Measurements from ENCODE around the gene RPS24.

RPS24 gene

GRCh38 chr10:78078539-78079330 lies 45.1 kb downstream of the RPS24 start:
- no peak for DNase-seq
- no peak overlapping the region for H3K9ac ChIP-seq (ENCODE audit: low read length)
- H4K20me1 ChIP-seq (ENCODE audit: insufficient read depth, low read length) = no peaks in the 10 kb centered on the region
- H3K4me1 ChIP-seq (ENCODE audit: low read length) = no peaks in the 10 kb centered on the region
- no peaks in the 10 kb centered on the region for H3F3A ChIP-seq (ENCODE audit: insufficient read depth, low read length)
- no peaks in the 10 kb centered on the region for H3K9me3 ChIP-seq (replicated peaks; ENCODE audit: insufficient read depth, low read length)
- no peaks in the 10 kb centered on the region for H3K79me2 ChIP-seq (ENCODE audit: low read length)
- H3K27ac ChIP-seq (ENCODE audit: low read length) = no peak overlapping the region
- H3K4me2 ChIP-seq (ENCODE audit: low read depth, low read length) = no peak overlapping the region
- TF ChIP-seq EZH2phosphoT487 (IDR thresholded peaks at IDR 0.05; ENCODE audit: low read length) = no peak
- no peak overlapping the region for H2AFZ ChIP-seq (ENCODE audit: low read length)
- no peaks in the 10 kb centered on the region for H3K36me3 ChIP-seq (replicated peaks; ENCODE audit: insufficient read depth, low read length)
- H3K27me3 ChIP-seq (replicated peaks; ENCODE audit: insufficient read depth, low read length) = no peaks in the 10 kb centered on the region
- H3K9me2 ChIP-seq (replicated peaks; ENCODE audit: insufficient read depth, low read length) = no peaks in the 10 kb centered on the region
- H3K4me3 ChIP-seq (ENCODE audit: low read length) = no peak overlapping the region

DNA sequence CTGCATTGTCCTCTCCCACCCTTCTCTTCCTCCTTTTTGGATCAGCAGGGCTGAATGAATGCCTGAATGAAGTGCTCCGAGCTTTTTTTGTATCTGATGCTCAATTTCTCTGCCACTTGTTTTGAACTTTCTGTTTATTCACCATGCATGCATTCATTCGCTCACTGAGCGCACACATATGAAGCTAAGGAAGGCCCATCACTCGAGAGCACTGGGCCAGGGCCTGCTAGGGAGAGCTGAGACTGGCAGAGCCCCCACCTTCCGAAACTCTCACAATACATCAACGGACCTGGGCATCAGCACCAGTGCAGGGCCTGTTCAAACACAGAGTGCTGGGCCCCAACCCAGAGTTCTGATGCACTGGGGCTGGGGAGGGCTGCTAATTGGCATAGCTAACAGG lies 45.7 kb downstream of the RPS24 start:
- Histone ChIP-seq H3K9me2 (replicated peaks; ENCODE audit: insufficient read depth, low read length) (no peaks in the 10 kb centered on the region), H3K27ac (ENCODE audit: low read length) (no peak overlapping the region), H3K9ac (ENCODE audit: low read length) (no peak overlapping the region), H3K9me3 (replicated peaks; ENCODE audit: insufficient read depth, low read length) (no peaks in the 10 kb centered on the region), H4K20me1 (ENCODE audit: insufficient read depth, low read length) (no peaks in the 10 kb centered on the region), H3K79me2 (ENCODE audit: low read length) (no peaks in the 10 kb centered on the region), H2AFZ (ENCODE audit: low read length) (no peak overlapping the region), H3K36me3 (replicated peaks; ENCODE audit: insufficient read depth, low read length) (no peaks in the 10 kb centered on the region), H3K4me1 (ENCODE audit: low read length) (no peaks in the 10 kb centered on the region), H3F3A (ENCODE audit: insufficient read depth, low read length) (no peaks in the 10 kb centered on the region), H3K4me2 (ENCODE audit: low read depth, low read length) (no peak overlapping the region), H3K4me3 (ENCODE audit: low read length) (no peak overlapping the region), H3K27me3 (replicated peaks; ENCODE audit: insufficient read depth, low read length) (no peaks in the 10 kb centered on the region)
- TF ChIP-seq EZH2 (optimal IDR thresholded peaks at IDR 0.05; ENCODE audit: low read depth, low read length) (no peak), EZH2phosphoT487 (IDR thresholded peaks at IDR 0.05; ENCODE audit: low read length) (no peak), CTCF (IDR thresholded peaks at IDR 0.05; ENCODE audit: low read length) (no peak)
- DNase-seq = no peak

DNA sequence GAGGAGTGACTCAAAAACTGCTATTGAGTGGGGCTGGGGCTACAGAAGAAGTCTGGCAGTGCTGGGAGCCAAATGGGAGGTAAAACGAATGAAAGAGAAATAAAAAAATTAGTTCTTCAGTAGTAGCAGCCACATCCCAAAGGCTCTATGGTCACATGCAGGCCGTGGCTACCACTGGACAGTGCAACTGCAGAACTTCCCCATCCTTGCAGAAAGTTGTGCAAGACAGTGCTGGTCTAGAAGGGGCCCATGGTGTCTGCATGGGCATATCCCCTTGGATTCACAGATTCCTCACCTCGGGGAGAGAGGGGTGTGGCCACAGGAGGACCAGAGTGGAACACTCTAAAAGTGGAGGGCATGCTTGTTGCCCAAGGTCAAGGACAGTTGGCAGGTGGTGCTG lies 47.6 kb downstream of the RPS24 start:
- Histone ChIP-seq H4K20me1 (ENCODE audit: insufficient read depth, low read length) (no peaks in the 10 kb centered on the region), H3K36me3 (replicated peaks; ENCODE audit: insufficient read depth, low read length) (no peaks in the 10 kb centered on the region), H3K9me3 (replicated peaks; ENCODE audit: insufficient read depth, low read length) (no peaks in the 10 kb centered on the region), H3K27me3 (replicated peaks; ENCODE audit: insufficient read depth, low read length) (no peaks in the 10 kb centered on the region), H2AFZ (ENCODE audit: low read length) (no peak overlapping the region), H3K4me2 (ENCODE audit: low read depth, low read length) (no peak overlapping the region), H3F3A (ENCODE audit: insufficient read depth, low read length) (no peaks in the 10 kb centered on the region), H3K79me2 (ENCODE audit: low read length) (no peaks in the 10 kb centered on the region), H3K9me2 (replicated peaks; ENCODE audit: insufficient read depth, low read length) (no peaks in the 10 kb centered on the region), H3K9ac (ENCODE audit: low read length) (no peak overlapping the region), H3K4me1 (ENCODE audit: low read length) (no peaks in the 10 kb centered on the region), H3K4me3 (ENCODE audit: low read length) (no peak overlapping the region), H3K27ac (ENCODE audit: low read length) (no peak overlapping the region)
- DNase-seq = no peak
- TF ChIP-seq EZH2phosphoT487 (IDR thresholded peaks at IDR 0.05; ENCODE audit: low read length) (no peak), CTCF (IDR thresholded peaks at IDR 0.05; ENCODE audit: low read length) (no peak), EZH2 (optimal IDR thresholded peaks at IDR 0.05; ENCODE audit: low read depth, low read length) (no peak)

- no peaks in the 10 kb centered on the region for H3K9me3 ChIP-seq (replicated peaks; ENCODE audit: insufficient read depth, low read length)
Observed at GRCh38 chr10:78082636-78083035, 49.0 kb downstream of the RPS24 start.

More at GRCh38 chr10:78082636-78083035, 49.0 kb downstream of the RPS24 start:
- TF ChIP-seq EZH2 (optimal IDR thresholded peaks at IDR 0.05; ENCODE audit: low read depth, low read length) (no peak), EZH2phosphoT487 (IDR thresholded peaks at IDR 0.05; ENCODE audit: low read length) (no peak), CTCF (IDR thresholded peaks at IDR 0.05; ENCODE audit: low read length) (no peak)
- Histone ChIP-seq H3K79me2 (ENCODE audit: low read length) (no peaks in the 10 kb centered on the region), H3K36me3 (replicated peaks; ENCODE audit: insufficient read depth, low read length) (no peaks in the 10 kb centered on the region), H3K27me3 (replicated peaks; ENCODE audit: insufficient read depth, low read length) (no peaks in the 10 kb centered on the region), H3K9me2 (replicated peaks; ENCODE audit: insufficient read depth, low read length) (no peaks in the 10 kb centered on the region), H3K9ac (ENCODE audit: low read length) (no peak overlapping the region), H3F3A (ENCODE audit: insufficient read depth, low read length) (no peaks in the 10 kb centered on the region), H3K4me1 (ENCODE audit: low read length) (no peaks in the 10 kb centered on the region), H3K4me2 (ENCODE audit: low read depth, low read length) (no peak overlapping the region), H4K20me1 (ENCODE audit: insufficient read depth, low read length) (no peaks in the 10 kb centered on the region), H3K4me3 (ENCODE audit: low read length) (no peak overlapping the region), H3K27ac (ENCODE audit: low read length) (no peak overlapping the region), H2AFZ (ENCODE audit: low read length) (no peak overlapping the region)
- no peak for DNase-seq

Data from MM.1S (cell line).